T-helper 2 cell treated with Interferon-gamma antibody and Interleukin-4, amounts not matched to agents 100 ng/mL and 5 ng/mL, for 36 hours (primary cell): ENCODE results near the gene MIEN1. TPM values are rescaled to one million over a fixed set of nuclear protein-coding genes. Genes with fewer than 3 reads are reported as not detected.
"Not testable (repeated sequence)": the region's sequence is repeated elsewhere in the genome, so short reads cannot be mapped to it uniquely, and the experiment has no call there.

Source experiments
- intact Hi-C: fragments of 100-400 bp; cut with micrococcal nuclease; formaldehyde crosslinking; loops from one replicate; pipeline ENCODE4 v1.15.1; 2023
- total RNA-seq: library from RNA; stranded (reverse); gene quantifications from 2 replicates; pipeline ENCODE4 v1.2.3, GENCODE V29; 2022

MIEN1 gene, protein sequence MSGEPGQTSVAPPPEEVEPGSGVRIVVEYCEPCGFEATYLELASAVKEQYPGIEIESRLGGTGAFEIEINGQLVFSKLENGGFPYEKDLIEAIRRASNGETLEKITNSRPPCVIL
- 43.3 and 45.2 TPM in 2 replicates for total RNA-seq

DNA sequence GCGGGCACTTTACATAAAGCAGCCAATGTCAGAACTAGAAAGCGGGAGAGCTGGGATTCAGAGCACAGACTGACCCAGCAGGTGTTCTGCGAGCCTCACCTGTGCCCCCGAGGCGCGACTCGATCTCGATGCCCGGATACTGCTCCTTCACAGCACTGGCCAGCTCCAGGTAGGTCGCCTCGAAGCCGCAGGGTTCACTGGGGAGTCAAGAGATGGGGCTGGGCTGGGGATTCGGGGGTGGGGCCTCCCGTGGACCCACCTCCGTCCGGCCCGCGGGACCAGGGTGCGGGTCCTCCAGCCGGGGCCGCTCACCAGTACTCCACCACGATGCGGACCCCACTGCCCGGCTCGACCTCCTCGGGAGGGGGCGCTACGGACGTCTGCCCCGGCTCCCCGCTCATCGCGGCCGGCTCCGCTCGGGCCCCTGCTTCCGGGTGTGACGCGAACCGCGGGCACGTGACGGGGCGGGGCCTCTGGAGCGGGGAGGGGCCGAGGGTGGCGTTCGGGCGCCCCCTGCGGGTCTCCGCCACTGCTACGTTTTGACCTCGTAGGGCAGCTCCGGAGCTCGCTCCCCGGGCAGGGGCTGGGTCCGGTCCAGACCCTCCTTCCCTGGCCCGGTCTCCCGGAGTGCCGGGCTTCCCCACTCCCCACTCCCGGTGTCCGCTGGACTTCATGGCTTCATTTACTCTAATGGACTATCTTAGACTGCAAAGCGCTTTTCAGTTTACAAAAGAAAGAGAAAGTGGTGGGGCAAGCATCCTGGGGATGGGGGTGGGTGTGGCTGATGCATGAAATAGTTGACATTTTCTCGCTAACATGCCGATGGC, at the start of gene MIEN1:
Gene MIEN1, minus strand, starts transcription at position 438 of the 827 bp plus-strand sequence. Its CDS starts 37 bp downstream, at position 401.
- intact Hi-C loops = loop anchor here (1.0 to 5.0 kb wide), 5 partner anchors 24 to 250 kb away; partner anchors contain the start of genes PGAP3, PSMD3 and STARD3

DNA sequence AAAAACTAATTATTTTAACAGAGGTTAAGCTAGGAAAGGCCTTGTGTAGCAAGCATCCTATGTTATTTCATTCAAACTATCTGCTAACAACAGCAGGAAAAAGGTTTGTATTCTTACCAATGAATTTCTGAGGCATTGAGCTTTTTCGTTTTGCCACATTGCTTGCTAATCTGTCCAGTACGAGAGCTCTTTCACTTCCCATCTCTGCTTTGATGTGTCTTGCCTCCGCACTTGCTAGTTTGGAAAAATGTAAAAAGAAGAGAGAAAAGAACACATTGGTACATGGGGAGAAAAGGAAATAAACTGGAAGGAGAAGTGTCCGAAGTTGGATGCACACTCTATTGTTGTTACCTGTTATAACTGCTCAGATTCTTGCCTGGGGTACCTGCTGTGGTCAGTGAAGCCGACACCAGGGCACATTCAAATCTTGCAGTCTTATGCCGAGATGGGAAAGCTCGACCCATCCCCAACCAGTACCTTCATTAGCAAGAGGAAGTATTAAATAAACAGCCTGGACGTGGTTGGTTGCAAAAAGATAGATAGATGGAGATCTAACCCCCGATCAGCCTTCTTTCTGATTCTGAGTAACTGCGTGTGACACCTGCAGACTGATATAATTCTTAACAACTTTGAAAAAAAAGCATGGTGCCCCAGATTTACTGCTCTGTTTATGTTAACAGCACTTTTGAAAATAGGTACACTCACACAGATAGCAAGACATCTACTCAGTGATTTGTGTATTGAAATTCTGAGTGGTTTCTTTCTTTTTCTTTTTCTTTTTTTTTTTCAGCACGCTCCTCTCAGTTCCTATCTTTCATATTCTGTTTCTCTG, 47.4 kb upstream of the MIEN1 start:
- intact Hi-C loops = no loop called here

DNA sequence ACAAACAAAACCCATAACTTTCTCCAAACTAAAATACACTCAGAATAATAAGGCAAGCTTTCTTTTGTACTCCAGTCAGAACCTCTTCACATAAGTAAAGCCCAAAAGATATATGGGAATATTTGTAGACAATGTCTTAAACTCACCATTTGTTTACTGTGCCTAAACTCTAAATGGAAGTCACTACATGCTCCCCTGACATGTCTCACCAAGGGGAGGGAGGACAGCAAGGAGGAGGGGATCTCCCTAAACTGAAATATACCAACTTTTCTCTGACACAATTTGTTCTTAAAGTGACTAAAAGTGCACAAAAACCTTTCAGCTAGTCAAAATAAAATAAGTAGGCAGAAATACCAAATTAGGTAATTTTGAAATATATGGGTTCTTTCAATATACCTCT, 45.9 kb upstream of the MIEN1 start:
- intact Hi-C loops = no loop called here

DNA sequence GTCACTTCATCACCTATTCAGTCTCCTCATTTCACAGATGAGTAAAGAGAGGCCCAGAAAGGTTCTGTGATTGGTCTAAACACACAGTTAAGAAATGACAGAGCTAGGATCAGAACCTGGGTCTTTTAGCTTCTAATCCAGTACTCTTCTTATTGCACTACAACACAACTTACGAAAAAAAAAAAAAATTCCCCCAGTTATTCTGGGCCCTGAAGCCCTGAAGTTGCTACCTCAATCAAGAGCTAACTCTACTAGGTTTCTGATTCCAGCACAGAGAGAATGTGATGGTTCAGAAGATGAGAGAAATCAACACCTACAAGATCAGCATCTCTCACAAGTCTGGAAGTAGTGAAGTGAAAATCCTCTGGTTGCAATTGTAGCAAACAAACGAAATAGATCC, 44.7 kb upstream of the MIEN1 start:
- intact Hi-C loops = no loop called here

DNA sequence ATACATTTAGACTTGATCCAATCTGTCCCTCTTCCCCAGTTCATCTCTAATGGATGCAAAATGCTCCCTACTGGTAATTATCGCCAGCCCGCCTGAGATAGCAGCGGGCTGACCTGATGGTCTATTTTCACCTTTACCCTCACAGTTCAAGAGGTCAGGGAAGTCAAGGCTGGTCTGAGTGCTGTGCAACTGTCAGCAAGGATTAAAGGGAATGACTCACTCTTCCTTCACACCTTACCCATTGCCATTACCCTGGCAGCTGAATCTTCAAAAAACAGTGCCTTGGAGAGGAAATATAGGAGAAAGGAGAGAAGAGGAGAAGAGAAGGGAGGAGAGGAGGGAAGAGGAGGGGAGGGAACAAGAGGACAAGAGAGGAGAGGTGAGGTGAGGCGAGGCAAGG, 43.7 kb upstream of the MIEN1 start:
- intact Hi-C loops = loop anchor here (5.0 kb wide), 1 partner anchor 88 kb away; the partner anchor contains the start of gene IKZF3

DNA sequence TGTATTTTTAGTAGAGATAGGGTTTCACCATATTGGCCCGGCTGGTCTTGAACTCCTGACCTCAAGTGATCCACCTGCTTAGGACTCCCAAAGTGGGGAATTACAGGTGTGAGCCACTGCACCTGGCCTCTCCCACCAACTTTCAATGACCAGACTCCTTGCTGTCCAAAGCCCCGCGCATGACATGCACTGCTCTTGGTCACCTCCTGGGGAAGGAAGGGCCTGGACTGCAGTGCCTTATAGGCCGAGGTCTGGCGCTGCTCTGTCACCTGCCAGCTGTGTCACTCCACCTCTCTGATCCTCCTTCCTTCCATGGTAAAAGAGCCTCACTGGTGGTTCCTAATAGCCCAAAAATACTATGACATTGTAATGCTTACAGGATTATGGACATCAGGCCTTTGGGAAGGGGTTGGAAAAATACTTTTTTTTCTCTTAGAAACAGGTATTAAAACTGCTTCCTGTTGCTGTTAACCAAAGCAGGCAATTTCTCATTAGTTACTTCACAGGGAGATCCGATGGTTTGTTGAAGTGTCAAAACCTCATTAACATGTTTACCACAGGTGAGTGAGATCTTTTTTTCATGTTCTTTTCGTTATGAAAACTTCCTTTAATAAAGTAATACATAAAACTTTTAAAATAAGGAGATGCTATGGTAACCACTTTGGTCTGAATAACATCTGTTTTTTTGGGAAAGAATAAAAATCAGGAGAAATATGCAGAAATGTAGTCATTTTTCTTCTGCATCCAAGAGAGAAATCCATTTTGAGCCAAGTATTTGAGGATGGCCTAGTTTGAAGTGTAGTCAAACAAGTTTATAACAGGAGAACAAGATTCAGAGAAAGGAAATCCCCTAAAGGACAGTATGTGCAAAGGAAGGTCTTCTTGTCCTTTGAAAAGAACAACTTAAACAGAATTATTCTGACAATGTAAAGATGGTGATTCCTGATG, 42.9 kb upstream of the MIEN1 start:
- intact Hi-C loops = loop anchor here (5.0 kb wide), 1 partner anchor 89 kb away; the partner anchor contains the start of gene IKZF3

DNA sequence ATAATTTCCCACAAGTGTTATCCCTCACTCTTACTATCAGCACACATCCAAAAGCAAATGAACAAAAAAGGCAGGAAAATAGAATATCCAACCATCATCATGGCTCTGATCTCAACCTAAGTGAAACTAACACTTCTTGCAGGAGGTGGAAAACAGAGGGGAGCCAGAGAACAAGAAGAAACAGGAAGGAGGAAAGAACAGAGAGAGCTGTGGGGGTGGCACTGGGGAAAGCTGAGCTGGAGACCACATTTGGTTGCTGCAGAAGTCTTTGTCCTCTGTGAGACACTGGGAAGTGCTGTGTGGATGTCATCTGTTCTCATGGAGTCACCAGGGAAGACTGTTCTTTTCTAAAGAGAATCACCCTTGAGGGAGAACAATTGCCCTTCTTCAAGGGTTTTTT, 42.1 kb upstream of the MIEN1 start:
- intact Hi-C loops = loop anchor here (5.0 kb wide), 1 partner anchor 90 kb away; the partner anchor contains the start of gene IKZF3

DNA sequence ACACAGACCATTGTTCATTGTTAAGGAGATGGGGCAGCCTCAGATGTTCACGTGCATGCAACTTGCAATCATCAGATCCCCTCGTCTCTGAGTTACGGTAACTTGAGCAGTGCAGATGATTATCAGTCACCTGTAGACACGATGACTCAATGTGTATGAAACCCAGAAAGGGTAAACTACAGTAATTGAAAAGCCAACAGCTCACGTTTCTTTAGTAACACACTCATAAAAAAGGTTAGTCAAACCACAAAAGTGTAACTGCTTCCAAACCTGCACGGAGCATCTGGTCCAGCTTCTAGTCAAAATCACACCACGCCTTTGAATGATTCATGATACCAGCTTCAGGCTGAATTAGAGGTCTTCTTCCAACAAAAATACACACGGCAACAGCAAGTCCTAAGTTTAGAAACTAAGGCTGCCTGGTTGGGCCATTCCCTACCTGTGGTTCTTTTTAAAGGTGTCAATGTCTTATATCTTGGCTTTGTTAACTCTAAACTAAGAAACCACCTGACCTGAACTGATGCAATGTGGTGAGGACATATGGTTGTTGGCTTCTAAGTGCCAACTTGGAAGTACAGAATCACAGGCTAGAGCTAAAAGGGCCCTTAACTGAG, 39.7 kb upstream of the MIEN1 start:
- intact Hi-C loops = loop anchor here (1.0 to 5.0 kb wide), 4 partner anchors 16 to 92 kb away; partner anchors contain the start of gene IKZF3

DNA sequence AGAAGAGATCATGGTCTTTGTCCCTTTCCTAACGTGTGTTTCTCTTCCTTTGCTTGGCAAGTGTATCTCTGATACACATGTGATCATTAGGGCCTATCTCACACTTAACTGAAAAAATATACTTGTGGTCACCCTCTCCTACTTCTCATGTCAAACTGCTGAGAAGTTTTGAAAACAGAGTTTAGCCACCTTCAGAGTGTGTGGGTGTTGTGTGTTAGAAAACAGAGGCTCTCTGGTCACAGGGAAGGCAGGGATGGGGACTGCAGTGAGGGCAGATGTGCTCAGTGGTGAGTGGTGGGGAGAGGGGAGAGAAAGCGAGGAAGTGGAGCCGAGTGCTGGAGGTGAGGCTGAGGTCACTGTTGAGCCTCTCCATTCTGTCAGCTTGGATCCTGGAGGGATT, 36.8 kb upstream of the MIEN1 start:
- intact Hi-C loops = no loop called here

DNA sequence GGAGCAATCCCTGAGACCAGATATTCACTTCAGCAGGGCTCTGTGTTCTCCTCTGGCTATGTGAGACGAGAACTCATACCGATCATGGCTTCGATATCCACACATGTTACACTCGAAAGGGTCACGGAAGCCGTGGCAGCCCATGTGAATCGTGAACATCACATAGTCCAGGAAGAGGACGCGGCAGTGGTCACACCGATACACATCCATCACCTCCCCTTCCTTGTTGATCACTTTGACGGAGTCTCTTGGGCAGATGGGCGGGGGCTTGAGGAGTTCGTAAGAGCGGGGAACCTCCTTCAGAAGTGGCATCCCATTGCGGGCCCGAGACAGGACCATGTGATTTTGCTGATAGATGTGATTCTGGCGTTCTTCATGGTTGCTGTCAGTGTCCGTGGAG, 35.4 kb upstream of the MIEN1 start:
- intact Hi-C loops = no loop called here

DNA sequence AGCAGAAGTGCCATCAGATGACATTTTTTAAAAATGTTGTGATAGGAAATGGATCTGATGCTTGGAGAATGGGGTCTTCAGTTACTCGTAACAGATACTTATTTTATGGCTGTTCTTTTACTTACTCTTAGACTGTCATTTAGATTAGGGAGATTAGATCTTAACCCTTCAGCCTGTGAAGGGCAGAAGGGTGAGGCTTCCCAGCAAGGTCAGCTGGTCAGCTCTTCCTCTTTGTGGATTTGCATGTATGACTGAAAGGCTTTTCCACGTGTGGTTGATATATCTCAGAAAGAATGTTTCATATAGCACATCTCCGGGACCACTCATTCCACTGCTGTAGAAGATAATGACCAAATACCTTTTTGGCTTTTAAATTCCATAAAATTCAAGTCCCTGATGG, 34.8 kb upstream of the MIEN1 start:
- intact Hi-C loops = no loop called here

DNA sequence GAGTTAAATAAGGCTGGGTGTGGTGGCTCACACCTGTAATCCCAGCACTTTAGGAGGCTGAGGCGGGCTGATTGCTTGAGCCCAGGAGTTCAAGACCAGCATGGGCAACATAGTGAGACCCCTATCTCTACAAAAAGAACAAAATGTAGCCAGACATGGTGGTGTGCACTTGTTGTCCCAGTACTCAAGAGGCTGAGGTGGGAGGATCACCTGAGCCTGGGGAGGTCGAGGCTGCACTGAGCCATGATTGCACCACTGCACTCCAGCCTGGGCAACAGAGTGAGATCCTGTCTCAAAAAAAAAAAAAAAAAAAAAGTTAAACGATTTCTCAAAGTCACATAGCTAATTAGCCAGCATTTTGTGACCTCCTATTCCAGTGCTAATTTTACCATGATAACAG, 33.8 kb upstream of the MIEN1 start:
- intact Hi-C loops = not testable (repeated sequence)

DNA sequence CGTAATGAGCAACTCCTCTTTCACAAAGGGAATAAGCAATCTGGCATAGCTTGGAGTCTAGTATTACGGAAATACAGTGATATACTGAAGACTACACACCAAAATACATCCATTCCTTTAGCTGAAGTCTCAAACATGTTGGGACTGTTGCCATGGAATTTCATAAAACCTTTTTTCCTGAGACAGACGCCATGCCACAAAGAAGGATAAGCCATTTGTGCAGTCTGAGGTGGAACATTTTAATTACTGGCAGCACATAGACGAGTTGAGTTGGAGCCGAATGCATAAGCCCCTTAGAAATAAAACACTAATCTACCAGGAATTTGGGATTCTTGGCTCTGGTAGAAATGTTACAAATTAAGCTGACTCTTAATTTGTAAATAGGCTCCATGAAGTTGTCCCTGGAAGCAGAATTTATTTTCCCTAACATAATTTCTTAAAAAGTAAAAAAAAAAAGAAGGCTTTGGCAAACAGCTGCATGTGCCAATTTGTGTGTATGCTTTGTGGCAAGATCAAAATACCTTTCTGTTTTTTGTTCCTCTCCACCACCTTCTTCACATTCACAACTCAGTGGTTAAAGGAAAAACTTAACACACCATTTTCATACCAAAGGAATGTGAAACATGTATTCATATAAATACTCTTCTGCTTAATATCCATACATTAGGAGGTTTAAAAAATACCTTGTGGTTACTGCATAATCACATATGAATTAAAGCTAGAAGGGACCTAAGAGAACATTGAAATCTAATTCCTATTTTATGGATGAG, 32.9 kb upstream of the MIEN1 start:
- intact Hi-C loops = no loop called here

DNA sequence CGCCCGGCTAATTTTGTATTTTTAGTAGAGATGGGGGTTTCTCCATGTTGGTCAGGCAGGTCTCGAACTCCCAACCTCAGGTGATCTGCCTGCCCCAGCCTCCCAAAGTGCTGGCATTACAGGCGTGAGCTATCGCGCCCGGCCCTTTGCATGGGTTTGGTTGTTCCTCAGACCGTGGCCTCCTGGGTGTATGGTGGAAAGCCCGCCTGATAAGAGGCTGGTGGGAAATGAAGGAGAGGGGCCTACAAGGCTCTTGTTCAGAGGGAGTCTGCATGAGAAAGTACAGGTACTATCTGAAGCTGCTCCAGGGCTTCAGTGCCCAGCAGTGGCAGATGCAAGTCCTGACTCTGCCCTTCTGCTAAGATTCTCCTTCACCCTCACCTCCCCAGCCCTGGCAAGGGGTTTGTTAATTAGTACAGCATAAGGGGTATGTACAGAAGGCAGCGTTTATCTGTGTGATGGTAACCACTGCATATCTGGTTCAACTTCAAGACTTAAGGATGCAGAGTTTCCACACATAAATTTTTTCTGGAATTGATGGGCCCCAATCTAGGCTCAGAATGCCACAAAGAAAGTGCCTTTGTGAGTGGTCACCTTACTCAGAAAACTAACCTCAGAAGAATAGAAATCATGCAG, 31.6 kb upstream of the MIEN1 start:
- intact Hi-C loops = no loop called here

DNA sequence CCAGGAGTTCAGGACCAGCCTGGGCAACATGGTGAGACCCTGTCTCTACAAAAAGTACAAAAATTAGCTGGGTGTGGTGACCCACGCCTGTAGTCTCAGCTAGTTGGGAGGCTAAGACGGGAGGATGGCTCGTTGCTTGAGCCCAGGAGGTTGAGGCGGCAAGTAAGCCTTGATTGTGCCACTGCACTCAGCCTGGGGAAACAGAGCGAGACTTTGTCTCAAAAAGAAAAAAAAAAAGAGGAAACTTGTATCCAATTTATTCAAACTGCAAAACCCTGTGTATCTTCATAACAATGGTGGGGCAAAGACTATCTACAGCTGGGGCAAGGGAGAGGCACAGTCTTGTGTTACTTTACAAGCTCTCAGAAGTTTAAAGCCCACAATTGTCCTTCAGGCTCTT, 28.9 kb upstream of the MIEN1 start:
- intact Hi-C loops = loop anchor here (5.0 to 10.0 kb wide), 2 partner anchors 33 to 166 kb away; partner anchors contain the start of genes LRRC3C and ORMDL3

DNA sequence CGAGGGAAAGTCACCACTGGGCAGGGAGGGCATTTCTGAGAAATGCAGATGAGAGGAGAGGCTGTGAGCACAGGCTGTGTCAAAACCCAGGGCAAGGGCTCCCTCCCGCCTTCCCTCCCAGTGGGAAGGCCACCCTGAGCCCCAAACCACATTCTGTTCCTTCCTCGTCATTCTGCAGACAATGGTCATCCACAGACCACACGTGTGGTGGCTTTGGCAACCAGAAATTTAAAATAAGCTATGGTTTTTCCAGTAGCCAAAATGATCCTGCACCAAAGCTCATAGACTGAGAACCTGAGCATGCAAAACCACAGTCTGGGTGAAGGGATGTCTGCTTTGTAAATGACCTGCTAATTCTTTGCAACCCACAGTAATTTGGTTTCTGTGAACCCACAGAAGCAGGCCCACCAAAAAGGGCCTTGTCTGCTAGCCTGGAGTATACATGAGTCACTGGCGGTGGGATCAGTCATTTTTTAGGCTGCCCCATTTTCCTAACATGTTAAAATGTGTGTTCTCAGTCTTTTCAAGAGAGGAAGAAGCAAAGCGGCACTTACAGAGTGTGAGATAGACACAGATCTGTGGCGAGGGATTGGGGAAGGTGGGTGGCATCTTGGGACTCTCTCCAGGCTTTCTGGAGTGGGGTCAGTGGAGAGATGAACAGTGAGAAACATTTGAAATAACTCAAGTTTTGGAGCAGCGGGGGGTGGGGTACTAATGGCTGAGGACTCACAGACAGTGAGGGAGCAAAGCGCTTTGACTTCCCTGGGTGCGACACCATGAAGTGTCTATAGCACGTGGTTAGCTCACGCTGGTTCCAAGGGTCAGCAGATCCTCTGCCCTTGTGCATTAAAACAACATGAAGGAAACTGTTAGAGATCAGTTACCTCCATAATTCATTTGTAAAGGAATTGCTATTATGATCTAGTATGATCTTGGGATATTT, 27.9 kb upstream of the MIEN1 start:
- intact Hi-C loops = loop anchor here (5.0 to 10.0 kb wide), 2 partner anchors 34 to 167 kb away; partner anchors contain the start of genes LRRC3C and ORMDL3

DNA sequence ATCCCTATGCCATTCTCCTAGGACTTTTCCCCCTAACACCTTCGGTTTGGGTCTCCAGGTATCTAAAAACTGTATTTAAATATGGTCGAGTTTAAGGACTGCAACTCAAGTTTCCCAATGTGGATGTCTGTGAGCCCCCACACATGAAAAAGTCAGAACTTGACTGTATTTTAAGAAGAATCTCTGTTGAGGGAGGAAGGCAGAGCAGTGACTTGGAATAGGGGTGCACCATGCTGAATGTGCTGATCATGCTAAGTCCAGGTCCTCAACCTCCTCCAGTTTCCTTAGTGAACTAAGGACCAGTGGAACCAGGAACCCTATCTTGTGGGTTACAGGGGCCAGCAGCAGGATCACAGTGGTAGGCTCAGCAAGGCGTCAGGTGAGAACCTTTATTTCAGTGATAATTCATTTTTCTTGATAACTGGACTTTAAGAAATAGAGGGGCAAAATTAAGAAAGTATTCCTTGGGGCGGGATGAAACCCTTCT, 26.9 kb upstream of the MIEN1 start:
- intact Hi-C loops = loop anchor here (5.0 to 10.0 kb wide), 2 partner anchors 35 to 168 kb away; partner anchors contain the start of genes LRRC3C and ORMDL3
